OCI-LY1 (cell line): Measurements from ENCODE around the gene SLC41A2.

Experiments used
- H2AFZ ChIP-seq: fragments of 200-600 bp; sonication (generic), shearing (Covaris generic); 2 replicates; pipeline ENCODE4 v1.6.0; 2014; ENCODE audit warnings: antibody characterized with exemption, mild to moderate bottlenecking, low read length
- H3F3A ChIP-seq: fragments of 200-600 bp; sonication (generic), shearing (Covaris generic); 2 replicates; pipeline ENCODE4 v1.6.0; 2014; ENCODE audit warnings: mild to moderate bottlenecking, antibody characterized with exemption, low read length, moderate library complexity; ENCODE audit not compliant: insufficient read depth
- H3K27ac ChIP-seq: fragments of 200-600 bp; sonication (generic); 2 replicates; pipeline ENCODE4 v1.5.1; 2014; ENCODE audit warnings: low read length, mixed run types, mild to moderate bottlenecking, low read depth; ENCODE audit not compliant: poor library complexity, severe bottlenecking
- H3K27me3 ChIP-seq: fragments of 200-600 bp; sonication (generic); 2 replicates; pipeline ENCODE4 v1.6.0; 2014; ENCODE audit warnings: antibody characterized with exemption, mild to moderate bottlenecking, low read length, moderate library complexity; ENCODE audit not compliant: insufficient read depth
- H3K36me3 ChIP-seq: fragments of 200-600 bp; sonication (generic); 2 replicates; pipeline ENCODE4 v1.6.1; 2014; ENCODE audit warnings: mild to moderate bottlenecking, antibody characterized with exemption, low read length, moderate library complexity, mixed read lengths; ENCODE audit not compliant: insufficient read depth
- H3K4me1 ChIP-seq: fragments of 200-600 bp; sonication (generic); 2 replicates; pipeline ENCODE4 v1.5.1; 2014; ENCODE audit warnings: mild to moderate bottlenecking, low read length, moderate library complexity; ENCODE audit not compliant: insufficient read depth, severe bottlenecking
- H3K4me2 ChIP-seq: fragments of 200-600 bp; sonication (generic), shearing (Covaris generic); 2 replicates; pipeline ENCODE4 v1.6.1; 2014; ENCODE audit warnings: low read length
- H3K4me3 ChIP-seq: fragments of 200-600 bp; sonication (generic); 2 replicates; pipeline ENCODE4 v1.5.1; 2014; ENCODE audit warnings: low read length, low read depth, mild to moderate bottlenecking, mixed read lengths; ENCODE audit not compliant: poor library complexity, severe bottlenecking
- H3K79me2 ChIP-seq: fragments of 200-600 bp; shearing (Covaris generic); 2 replicates; pipeline ENCODE4 v1.6.1; 2016; ENCODE audit warnings: mixed run types, low read length, mixed read lengths; ENCODE audit not compliant: insufficient read depth
- H3K9ac ChIP-seq: fragments of 200-600 bp; sonication (generic), shearing (Covaris generic); 2 replicates; pipeline ENCODE4 v1.6.1; 2014; ENCODE audit warnings: mild to moderate bottlenecking, low read length, mixed read lengths
- H3K9me2 ChIP-seq: fragments of 200-600 bp; sonication (generic), shearing (Covaris generic); 2 replicates; pipeline ENCODE4 v1.6.1; 2014; ENCODE audit warnings: low read depth, mild to moderate bottlenecking, low read length, mixed read lengths
- H3K9me3 ChIP-seq: fragments of 200-600 bp; shearing (Covaris generic); 2 replicates; pipeline ENCODE4 v1.6.1; 2014; ENCODE audit warnings: low read length, mixed read lengths
- H4K20me1 ChIP-seq: fragments of 200-600 bp; sonication (generic), shearing (Covaris generic); 2 replicates; pipeline ENCODE4 v1.6.0; 2016; ENCODE audit warnings: mild to moderate bottlenecking, low read length; ENCODE audit not compliant: insufficient read depth
- EZH2 ChIP-seq: fragments of 200-600 bp; sonication (generic), shearing (Covaris generic); IDR thresholded peaks from 2 replicates; pipeline ENCODE4 v1.8.0; 2017; ENCODE audit warnings: borderline replicate concordance, mixed run types, mild to moderate bottlenecking, antibody characterized with exemption, low read length, moderate library complexity, mixed read lengths
- TF ChIP-seq, protein P1 (sequence below): fragments of 200-600 bp; sonication (generic), shearing (Covaris generic); IDR thresholded peaks from 2 replicates; pipeline ENCODE4 v1.5.1; 2017; ENCODE audit warnings: mild to moderate bottlenecking, antibody characterized with exemption, low read length, moderate library complexity, mixed read lengths

Gene SLC41A2

DNA sequence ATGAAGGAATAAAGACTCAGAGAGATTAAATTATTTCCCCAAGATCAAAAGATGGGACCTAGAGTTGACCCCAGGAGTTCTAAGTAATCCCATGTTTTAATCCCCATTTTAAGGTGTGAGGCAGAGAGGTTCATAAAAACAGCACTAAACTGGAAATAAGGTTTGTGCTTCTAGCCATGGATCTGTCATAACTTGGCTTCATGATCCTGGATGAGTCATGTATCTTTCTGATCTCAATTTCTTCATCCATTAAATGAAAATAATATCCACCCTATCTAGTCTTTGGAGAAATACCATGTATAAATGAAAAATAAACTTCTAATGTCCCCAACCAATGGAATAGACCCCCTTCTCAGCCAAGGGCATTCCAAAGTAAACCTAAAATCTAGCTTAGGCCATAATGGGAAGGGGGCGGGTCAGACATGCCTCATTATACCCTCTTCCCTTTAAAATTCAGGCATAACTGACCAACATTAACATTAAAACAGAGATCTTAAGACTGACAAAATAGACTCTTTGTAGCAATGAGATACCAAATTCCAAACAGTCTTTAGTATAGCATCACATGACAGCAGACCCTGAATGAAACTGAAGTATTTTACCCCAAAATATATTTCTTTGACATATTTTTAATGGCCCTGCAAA is 47.8 kb downstream of the SLC41A2 start:
- no peak overlapping the region for H3K9ac ChIP-seq
- H3F3A ChIP-seq, result no peaks in the 10 kb centered on the region
- no peaks in the 10 kb centered on the region for H3K9me2 ChIP-seq
- no peak overlapping the region for H3K4me2 ChIP-seq
- no peak overlapping the region for H2AFZ ChIP-seq
- no peak overlapping the region for H3K27ac ChIP-seq
- H3K79me2 ChIP-seq, result no peaks in the 10 kb centered on the region
- H3K36me3 ChIP-seq, result no peaks in the 10 kb centered on the region
- H3K4me3 ChIP-seq, result no peak overlapping the region
- H4K20me1 ChIP-seq, result no peaks in the 10 kb centered on the region
- H3K4me1 ChIP-seq, result no peaks in the 10 kb centered on the region
- H3K27me3 ChIP-seq, result no peaks in the 10 kb centered on the region
- TF ChIP-seq, protein P1, sequence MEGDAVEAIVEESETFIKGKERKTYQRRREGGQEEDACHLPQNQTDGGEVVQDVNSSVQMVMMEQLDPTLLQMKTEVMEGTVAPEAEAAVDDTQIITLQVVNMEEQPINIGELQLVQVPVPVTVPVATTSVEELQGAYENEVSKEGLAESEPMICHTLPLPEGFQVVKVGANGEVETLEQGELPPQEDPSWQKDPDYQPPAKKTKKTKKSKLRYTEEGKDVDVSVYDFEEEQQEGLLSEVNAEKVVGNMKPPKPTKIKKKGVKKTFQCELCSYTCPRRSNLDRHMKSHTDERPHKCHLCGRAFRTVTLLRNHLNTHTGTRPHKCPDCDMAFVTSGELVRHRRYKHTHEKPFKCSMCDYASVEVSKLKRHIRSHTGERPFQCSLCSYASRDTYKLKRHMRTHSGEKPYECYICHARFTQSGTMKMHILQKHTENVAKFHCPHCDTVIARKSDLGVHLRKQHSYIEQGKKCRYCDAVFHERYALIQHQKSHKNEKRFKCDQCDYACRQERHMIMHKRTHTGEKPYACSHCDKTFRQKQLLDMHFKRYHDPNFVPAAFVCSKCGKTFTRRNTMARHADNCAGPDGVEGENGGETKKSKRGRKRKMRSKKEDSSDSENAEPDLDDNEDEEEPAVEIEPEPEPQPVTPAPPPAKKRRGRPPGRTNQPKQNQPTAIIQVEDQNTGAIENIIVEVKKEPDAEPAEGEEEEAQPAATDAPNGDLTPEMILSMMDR, result no peak
- TF ChIP-seq EZH2, result no peak
- no peaks in the 10 kb centered on the region for H3K9me3 ChIP-seq

DNA sequence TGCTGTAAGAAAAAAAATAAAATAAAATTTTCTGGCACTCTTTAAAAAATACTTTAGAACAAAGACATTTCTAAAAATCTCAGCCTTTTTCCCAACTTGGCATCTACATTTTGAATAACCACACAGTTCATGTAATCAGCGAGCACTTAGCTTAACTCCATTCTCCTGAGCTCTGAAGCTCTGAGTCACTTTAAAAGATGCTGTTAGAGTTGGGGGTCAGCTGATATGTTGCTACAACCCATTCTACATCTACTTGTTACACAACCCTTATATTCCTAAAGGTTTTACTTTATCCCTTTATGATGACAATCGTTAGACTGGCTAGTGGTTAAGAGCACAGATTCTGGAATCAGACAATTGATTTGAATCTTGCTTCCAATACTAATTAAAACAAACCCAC is 48.3 kb downstream of the SLC41A2 start:
- H3K9me3 ChIP-seq, result no peaks in the 10 kb centered on the region
- no peaks in the 10 kb centered on the region for H3K4me1 ChIP-seq
- no peak overlapping the region for H2AFZ ChIP-seq
- H3K27me3 ChIP-seq, result no peaks in the 10 kb centered on the region
- H3F3A ChIP-seq, result no peaks in the 10 kb centered on the region
- H4K20me1 ChIP-seq, result no peaks in the 10 kb centered on the region
- H3K9me2 ChIP-seq, result no peaks in the 10 kb centered on the region
- no peak overlapping the region for H3K4me3 ChIP-seq
- no peaks in the 10 kb centered on the region for H3K79me2 ChIP-seq
- no peak for TF ChIP-seq EZH2
- TF ChIP-seq, protein P1, result no peak
- H3K27ac ChIP-seq, result no peak overlapping the region
- H3K36me3 ChIP-seq, result no peaks in the 10 kb centered on the region
- no peak overlapping the region for H3K9ac ChIP-seq
- H3K4me2 ChIP-seq, result no peak overlapping the region
